Measurements from ENCODE around the gene FAM3B. TPM values are rescaled to one million over a fixed set of nuclear protein-coding genes. Genes with fewer than 3 reads are reported as not detected.
"Not testable (repeated sequence)": the region's sequence is repeated elsewhere in the genome, so short reads cannot be mapped to it uniquely, and the experiment has no call there.

Gene FAM3B
- total RNA-seq, 1 experiment from 2014 or later, result 59.5 TPM

- POLR2A ChIA-PET, result no interaction called here
- intact Hi-C loops (cut with micrococcal nuclease; ENCODE audit: unreplicated experiment), result no loop called here
Observed at GRCh38 chr21:41359286-41359685, 42.7 kb downstream of the FAM3B start.

DNA sequence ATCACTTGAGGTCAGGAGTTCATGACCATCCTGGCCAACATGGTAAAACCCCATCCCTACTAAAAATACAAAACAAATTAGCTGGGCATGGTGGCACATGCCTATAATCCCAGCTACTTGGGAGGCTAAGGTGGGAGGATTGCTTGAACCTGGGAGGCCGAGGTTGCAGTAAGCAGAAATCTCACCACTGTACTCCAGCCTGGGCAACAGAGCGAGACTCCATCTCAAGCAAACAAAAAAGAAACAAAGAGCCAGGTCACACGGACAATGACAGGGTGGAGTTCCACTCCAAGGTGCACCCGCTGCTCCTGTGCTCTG lies 43.1 kb downstream of the FAM3B start:
- H3K4me3 Mint-ChIP-seq (ENCODE audit: unreplicated experiment); H3K9me3 ChIP-seq; H3K4me3 ChIP-seq (ENCODE audit: low read depth, low read length); DNase-seq; H3K36me3 ChIP-seq (ENCODE audit: control insufficient read depth, insufficient read depth, low read length); BruUV-seq (replicated peaks); H3K36me3 Mint-ChIP-seq (ENCODE audit: insufficient read depth, unreplicated experiment); H3K27me3 ChIP-seq (replicated peaks; ENCODE audit: control insufficient read depth, insufficient read depth, low read length); H3K4me1 ChIP-seq; intact Hi-C loops (cut with micrococcal nuclease; ENCODE audit: unreplicated experiment); H3K27me3 Mint-ChIP-seq (ENCODE audit: insufficient read depth, unreplicated experiment); H3K9me3 Mint-ChIP-seq (ENCODE audit: unreplicated experiment); POLR2A ChIA-PET; H3K27ac Mint-ChIP-seq (ENCODE audit: unreplicated experiment): not testable (repeated sequence)
- H3K4me1 Mint-ChIP-seq (ENCODE audit: low read depth, unreplicated experiment), result peaks cover 11% of the 10 kb centered on the region
- CTCF ChIA-PET, result interaction anchor here (3.7 kb wide), 1 partner anchor 76 kb away, joined by 18 read pairs; no protein-coding TSS in a partner anchor

More at GRCh38 chr21:41359286-41359685, 42.7 kb downstream of the FAM3B start:
- DNase-seq, result no peak
- no peaks in the 10 kb centered on the region for H3K36me3 ChIP-seq (ENCODE audit: control insufficient read depth, insufficient read depth, low read length)
- CTCF ChIA-PET, result interaction anchor here (3.7 kb wide), 1 partner anchor 76 kb away, joined by 18 read pairs; no protein-coding TSS in a partner anchor
- peaks cover 4% of the 10 kb centered on the region; the same call in 1 of the 2 replicates for H3K4me1 ChIP-seq
- Mint-ChIP-seq H3K9me3 (ENCODE audit: unreplicated experiment) (no peaks in the 10 kb centered on the region), H3K4me3 (ENCODE audit: unreplicated experiment) (no peak overlapping the region), H3K27ac (ENCODE audit: unreplicated experiment) (no peak overlapping the region), H3K36me3 (ENCODE audit: insufficient read depth, unreplicated experiment) (no peaks in the 10 kb centered on the region), H3K4me1 (ENCODE audit: low read depth, unreplicated experiment) (peaks cover 11% of the 10 kb centered on the region), H3K27me3 (ENCODE audit: insufficient read depth, unreplicated experiment) (no peaks in the 10 kb centered on the region)
- H3K27me3 ChIP-seq (replicated peaks; ENCODE audit: control insufficient read depth, insufficient read depth, low read length), result no peaks in the 10 kb centered on the region
- no TSS peak for BruUV-seq (replicated peaks)
- H3K4me3 ChIP-seq (ENCODE audit: low read depth, low read length), result no peak overlapping the region
- TF ChIP-seq, protein P1, sequence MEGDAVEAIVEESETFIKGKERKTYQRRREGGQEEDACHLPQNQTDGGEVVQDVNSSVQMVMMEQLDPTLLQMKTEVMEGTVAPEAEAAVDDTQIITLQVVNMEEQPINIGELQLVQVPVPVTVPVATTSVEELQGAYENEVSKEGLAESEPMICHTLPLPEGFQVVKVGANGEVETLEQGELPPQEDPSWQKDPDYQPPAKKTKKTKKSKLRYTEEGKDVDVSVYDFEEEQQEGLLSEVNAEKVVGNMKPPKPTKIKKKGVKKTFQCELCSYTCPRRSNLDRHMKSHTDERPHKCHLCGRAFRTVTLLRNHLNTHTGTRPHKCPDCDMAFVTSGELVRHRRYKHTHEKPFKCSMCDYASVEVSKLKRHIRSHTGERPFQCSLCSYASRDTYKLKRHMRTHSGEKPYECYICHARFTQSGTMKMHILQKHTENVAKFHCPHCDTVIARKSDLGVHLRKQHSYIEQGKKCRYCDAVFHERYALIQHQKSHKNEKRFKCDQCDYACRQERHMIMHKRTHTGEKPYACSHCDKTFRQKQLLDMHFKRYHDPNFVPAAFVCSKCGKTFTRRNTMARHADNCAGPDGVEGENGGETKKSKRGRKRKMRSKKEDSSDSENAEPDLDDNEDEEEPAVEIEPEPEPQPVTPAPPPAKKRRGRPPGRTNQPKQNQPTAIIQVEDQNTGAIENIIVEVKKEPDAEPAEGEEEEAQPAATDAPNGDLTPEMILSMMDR (IDR thresholded peaks at IDR 0.05; ENCODE audit: insufficient read depth in 1 of 2, low read depth in 1 of 2, low read length in 1 of 2, severe bottlenecking in 1 of 2, unreplicated experiment in 1 of 2), result peak in 1 of 2 experiments; percentile 14
- no peaks in the 10 kb centered on the region for H3K9me3 ChIP-seq

GRCh38 chr21:41360072-41360821 lies 43.6 kb downstream of the FAM3B start:
- Mint-ChIP-seq H3K4me1 (ENCODE audit: low read depth, unreplicated experiment) (peaks cover 11% of the 10 kb centered on the region), H3K27me3 (ENCODE audit: insufficient read depth, unreplicated experiment) (no peaks in the 10 kb centered on the region), H3K27ac (ENCODE audit: unreplicated experiment) (no peak overlapping the region), H3K9me3 (ENCODE audit: unreplicated experiment) (no peaks in the 10 kb centered on the region), H3K4me3 (ENCODE audit: unreplicated experiment) (no peak overlapping the region), H3K36me3 (ENCODE audit: insufficient read depth, unreplicated experiment) (no peaks in the 10 kb centered on the region)
- no TSS peak for BruUV-seq (replicated peaks)
- H3K27me3 ChIP-seq (replicated peaks; ENCODE audit: control insufficient read depth, insufficient read depth, low read length), result no peaks in the 10 kb centered on the region
- H3K36me3 ChIP-seq (ENCODE audit: control insufficient read depth, insufficient read depth, low read length), result no peaks in the 10 kb centered on the region
- ChIA-PET POLR2A (no interaction called here), CTCF (interaction anchor here (1.0 to 3.7 kb wide), 2 partner anchors 77 to 96 kb away, joined by 3 to 18 read pairs; no protein-coding TSS in a partner anchor)
- intact Hi-C loops (cut with micrococcal nuclease; ENCODE audit: unreplicated experiment), result no loop called here
- H3K4me3 ChIP-seq (ENCODE audit: low read depth, low read length), result no peak overlapping the region
- TF ChIP-seq, protein P1 (IDR thresholded peaks at IDR 0.05; ENCODE audit: insufficient read depth in 1 of 2, low read depth in 1 of 2, low read length in 1 of 2, severe bottlenecking in 1 of 2, unreplicated experiment in 1 of 2), result peak in 1 of 2 experiments; percentile 14
- H3K4me1 ChIP-seq, result peaks cover 4% of the 10 kb centered on the region; the same call in 1 of the 2 replicates
- DNase-seq, result no peak
- no peaks in the 10 kb centered on the region for H3K9me3 ChIP-seq

Data from Caco-2 (cell line).